Measurements from ENCODE around the gene ADNP.

GRCh38 chr20:50865114-50865513, 66.1 kb downstream of the ADNP start:
- TF ChIP-seq CTCF (IDR thresholded peaks at IDR 0.05; ENCODE audit: poor library complexity) (no peak), EZH2 (IDR thresholded peaks at IDR 0.05; ENCODE audit: borderline replicate concordance) (no peak), EZH2phosphoT487 (IDR thresholded peaks at IDR 0.05; ENCODE audit: low read depth, severe bottlenecking, unreplicated experiment) (no peak)
